Sigmoid colon (tissue), 4 donors: ENCODE measurements around the gene EDDM3A.

Source experiments
- CTCF ChIP-seq, 4 experiments: fragments of 450-650 bp in 3 of 4; fragments of 200-600 bp in 1 of 4; IDR thresholded peaks; one replicate each; pipeline ENCODE4 v1.5.1; 2016 to 2019; ENCODE audit warnings: antibody characterized with exemption in 4 of 4, mild to moderate bottlenecking in 3 of 4, moderate library complexity in 2 of 4
- POLR2A ChIP-seq, 2 donors: fragments of 450-650 bp; IDR thresholded peaks; one replicate each; pipeline ENCODE4 v1.6.1; 2016; ENCODE audit warnings: antibody characterized with exemption in 2 of 2, mild to moderate bottlenecking in 2 of 2, moderate library complexity in 2 of 2
- POLR2AphosphoS5 ChIP-seq, 4 donors: sonication (generic); formaldehyde crosslinking; IDR thresholded peaks; one replicate each; pipeline ENCODE4 v1.6.1; 2017; ENCODE audit warnings: antibody characterized with exemption in 4 of 4

GRCh38 chr14:20781803-20782202 is 36.1 kb downstream of the EDDM3A start:
- TF ChIP-seq CTCF (IDR thresholded peaks at IDR 0.05) (no peak), POLR2AphosphoS5 (IDR thresholded peaks at IDR 0.05) (no peak), POLR2A (IDR thresholded peaks at IDR 0.05) (no peak)
